Activated CD8-positive, alpha-beta memory T cell treated with anti-CD3 and anti-CD28 coated beads for 48 hours (primary cell): ENCODE measurements around the gene ZSCAN22.
"Not testable (repeated sequence)": the region's sequence is repeated elsewhere in the genome, so short reads cannot be mapped to it uniquely, and the experiment has no call there.

Source experiments
- DNase-seq, 3 experiments: peaks; one replicate each; pipeline ENCODE4 v3.0.0-alpha.2; 2020; ENCODE audit warnings: low read depth in 2 of 3, low spot score in 2 of 3

ZSCAN22 gene

DNA sequence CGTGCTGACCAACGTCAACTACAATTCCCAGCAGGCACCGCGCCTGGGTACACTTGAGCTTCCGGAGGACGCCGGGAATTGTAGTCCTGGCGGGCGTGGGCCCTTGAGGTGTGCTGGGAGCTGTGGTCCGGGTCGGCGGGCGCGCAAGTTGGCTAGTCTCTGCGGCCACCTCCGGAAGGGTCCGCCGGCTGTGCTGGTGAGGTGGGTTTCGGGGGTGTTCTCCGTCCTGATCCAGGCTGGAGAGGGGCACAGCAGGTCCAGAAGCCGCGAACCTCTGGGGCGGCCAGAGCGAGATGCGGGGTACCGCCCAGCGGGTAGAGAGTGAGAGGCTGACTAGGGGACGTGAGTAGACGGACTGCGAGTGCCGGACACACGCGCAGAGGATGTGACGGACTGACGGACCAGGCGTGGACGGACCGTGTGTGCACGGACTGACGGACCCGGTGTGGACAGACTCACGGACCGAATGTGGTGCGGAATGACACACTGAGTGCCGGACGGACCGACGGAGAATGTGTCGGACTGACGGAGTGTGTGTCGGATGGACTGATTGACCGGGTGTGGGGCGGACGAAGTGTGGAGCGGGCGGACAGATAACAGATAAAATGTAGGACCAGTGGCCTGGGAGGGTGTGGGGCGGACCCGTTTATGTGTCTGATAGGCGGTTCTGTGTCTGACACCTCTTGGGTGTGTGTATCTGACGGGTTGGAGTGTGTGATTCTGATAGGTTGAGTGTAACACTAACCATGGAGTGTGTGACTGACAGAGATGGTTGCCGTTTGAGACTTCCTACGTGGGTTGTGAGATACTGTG lies at the start of gene ZSCAN22:
ZSCAN22 (plus strand) TSS at position 81 of the 813 bp plus-strand sequence. CDS start 7,809 bp downstream, outside the sequence.
- DNase-seq = peak; percentile 76 to 83 (median 79)

DNA sequence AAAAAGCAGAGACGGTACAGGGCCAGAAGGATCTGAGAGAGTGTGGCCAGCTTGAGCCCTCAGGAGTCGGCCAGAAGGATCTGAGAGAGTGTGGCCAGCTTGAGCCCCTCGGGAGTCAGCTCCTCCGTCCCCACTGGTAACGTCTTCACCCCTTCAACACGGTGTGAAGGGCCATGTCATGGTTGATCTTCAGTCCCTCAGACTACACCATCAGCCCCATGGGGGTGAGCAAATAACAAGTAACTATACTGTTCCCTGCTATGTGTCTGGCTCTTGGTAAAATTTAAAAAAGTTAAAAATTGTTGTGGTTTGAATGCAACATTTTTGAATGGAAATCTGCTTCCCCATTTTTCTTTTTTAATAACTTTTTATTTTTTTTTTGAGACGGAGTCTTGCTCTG lies 49.6 kb upstream of the ZSCAN22 start:
- DNase-seq = no peak

DNA sequence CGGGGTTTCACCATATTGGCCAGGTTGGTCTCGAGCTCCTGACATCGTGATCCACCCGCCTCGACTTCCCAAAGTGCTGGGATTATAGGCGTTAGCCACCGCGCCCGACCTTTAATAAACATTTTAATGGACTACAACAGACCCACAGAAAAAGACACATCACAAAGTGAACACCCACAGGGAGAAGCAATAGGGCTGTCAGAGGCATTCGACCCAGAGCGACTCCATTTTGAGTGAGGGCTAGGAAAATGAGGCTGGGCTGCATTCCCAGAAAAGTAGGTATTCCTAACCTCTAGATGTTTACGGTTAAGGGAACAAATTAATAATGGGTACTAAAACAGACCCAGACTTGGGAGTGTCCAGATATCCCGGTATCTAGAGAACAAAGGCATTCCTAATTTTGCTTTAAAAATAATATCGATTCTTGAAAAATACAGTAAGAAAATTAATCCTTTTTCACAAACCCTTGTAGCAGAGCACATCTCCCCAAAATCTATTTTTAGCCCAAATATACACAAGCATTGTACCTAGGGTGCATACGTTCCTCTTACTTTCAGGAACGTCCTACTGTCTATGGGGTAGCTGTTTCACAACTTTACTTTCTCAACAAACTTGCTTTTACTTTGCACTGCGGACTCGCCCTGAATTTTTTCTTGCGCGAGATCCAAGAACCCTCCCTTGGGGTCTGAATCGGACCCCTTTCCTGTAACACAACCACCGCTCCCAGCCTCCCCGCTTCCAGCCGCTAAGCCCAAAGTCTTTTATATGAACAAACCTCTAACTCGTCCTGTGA lies 48.9 kb upstream of the ZSCAN22 start:
- no peak for DNase-seq

DNA sequence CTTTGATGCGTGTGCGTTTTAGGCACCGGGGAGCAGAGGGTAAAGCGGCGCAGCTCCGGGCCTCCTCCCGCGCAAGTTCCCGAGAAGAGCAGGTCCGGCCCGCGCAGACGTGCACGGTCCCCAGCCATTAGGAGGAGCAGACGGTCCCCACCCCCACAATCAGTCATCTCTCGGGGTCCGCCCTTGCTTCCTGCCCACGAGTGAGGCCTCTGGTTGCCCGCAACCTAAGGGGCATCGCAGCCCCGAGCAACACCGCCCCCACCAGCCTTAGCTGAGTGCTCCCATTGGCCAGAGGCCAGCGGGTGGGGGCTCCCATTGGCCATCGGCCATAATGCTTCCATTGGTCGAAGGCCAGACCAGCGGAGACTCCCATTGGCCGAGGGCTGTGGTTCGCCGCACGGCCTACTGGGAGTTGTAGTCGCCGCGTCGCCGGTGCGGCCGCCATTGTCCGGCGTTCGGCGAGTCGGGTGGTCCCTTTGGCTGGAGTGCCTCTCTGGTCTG lies 48.2 kb upstream of the ZSCAN22 start, which contains the start of gene ZNF8:
ZNF8 (plus strand) TSS at position 415 of the 501 bp plus-strand sequence. CDS start 127 bp downstream, outside the sequence.
- peak; percentile 88 to 98 (median 95) for DNase-seq

DNA sequence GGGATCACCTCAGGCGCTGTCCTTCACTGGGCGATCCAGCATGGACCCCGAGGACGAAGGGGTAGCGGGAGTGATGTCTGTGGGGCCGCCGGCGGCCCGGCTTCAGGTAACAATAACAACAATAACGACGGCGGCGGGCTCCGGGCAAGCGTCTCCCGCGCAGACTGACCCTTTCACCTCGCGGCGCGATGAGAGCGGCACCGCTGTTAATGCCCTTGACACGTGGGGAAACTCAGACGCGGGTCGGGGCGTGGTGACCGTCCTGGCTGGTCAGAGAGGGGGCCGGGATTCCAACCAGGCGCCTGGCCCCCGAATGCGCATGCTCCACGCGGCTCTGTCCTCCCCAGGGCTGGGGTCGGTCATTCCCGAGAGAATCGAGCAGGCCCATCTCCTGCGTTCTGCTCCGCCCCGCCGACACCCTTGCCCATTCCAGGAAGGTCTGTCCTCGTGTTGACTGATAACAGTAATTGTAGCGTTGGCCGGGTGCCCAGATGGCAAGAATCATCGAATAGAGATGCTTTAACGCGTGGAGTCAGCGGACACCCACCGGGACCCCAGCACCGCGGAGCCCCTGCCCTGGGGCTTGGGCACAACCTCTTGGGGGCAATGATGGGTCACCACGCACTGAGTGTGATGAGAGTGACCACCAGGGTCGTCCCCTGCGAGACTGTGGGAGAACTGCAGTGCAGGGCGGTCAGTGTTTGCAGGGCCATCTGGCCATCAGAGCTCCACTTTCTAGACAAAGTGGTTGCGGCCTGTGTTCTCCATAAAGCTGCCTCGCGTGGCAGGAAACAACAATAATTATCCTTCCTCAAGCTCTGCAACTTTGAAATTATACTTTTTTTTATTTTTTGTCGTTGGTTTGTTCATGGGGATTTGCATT lies 47.5 kb upstream of the ZSCAN22 start:
- DNase-seq = peak; percentile 4 to 25 (median 23)

DNA sequence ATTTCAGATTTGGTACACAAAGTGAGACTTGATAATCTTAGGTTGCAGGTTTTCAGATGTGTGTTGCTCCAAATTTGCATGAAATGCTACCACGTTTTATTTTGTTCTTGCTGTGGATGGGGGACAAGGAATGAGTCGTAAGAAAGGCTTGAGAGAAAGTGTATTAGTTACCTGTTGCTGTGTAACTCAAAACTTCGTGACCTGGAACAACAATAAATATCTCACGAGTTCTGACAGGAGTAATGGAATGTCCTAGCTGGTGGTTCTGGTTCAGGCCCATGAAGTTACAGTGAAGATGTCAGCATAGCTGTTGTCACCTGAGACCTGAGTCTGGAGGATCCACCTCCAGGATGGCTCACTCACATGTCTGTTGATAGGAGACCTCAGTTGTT lies 46.9 kb upstream of the ZSCAN22 start:
- DNase-seq = no peak

DNA sequence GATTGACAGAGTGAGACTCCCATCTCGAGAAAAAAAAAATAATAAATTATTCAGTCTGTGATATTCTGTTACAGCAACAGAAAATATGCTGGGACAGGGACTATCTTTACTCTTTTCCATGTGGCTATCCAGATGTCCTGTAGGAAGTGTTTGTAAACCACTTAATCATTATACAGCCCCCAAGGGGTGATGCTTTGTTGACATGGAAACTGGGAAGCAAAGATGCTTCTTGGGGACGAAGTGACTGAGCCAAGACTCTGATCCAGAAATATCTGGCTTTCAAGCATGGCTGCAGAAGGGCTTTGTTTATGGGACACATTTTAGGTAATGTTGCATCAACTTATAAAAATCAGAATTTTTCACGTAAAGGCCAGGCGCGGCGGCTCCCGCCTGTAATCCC lies 42.6 kb upstream of the ZSCAN22 start:
- no peak for DNase-seq

DNA sequence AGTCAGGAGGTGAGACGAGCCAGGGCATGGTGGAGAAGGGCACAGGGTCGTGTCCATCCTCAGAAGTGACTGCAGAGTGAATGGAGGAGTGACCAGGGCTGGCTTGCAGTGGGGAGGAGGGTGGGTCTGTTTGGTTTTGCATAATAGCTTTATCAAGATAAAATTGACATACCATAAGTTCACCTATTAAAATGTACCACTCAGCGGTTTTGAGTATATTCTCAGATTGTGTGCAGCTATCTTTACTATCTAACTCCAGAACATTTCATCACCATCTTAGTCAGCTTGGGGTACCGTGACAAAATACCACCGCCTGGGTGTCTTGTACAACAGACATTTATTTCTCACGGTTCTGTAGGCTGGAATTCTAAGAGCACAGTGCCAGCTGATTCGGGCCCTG lies 34.9 kb upstream of the ZSCAN22 start:
- DNase-seq = no peak

DNA sequence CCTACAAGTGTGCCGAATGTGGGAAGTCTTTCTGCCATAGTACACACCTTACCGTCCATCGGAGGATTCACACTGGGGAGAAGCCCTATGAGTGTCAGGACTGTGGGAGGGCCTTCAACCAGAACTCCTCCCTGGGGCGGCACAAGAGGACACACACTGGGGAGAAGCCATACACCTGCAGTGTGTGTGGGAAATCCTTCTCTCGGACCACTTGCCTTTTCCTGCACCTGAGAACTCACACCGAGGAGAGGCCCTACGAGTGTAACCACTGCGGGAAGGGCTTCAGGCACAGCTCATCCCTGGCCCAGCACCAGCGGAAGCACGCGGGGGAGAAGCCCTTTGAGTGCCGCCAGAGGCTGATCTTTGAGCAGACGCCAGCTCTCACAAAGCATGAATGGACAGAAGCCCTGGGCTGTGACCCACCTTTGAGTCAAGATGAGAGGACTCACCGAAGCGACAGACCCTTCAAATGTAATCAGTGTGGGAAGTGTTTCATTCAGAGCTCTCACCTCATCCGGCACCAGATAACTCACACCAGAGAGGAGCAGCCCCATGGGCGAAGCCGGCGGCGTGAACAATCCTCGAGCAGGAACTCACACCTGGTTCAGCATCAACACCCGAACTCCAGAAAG lies 31.9 kb upstream of the ZSCAN22 start:
- no peak for DNase-seq

DNA sequence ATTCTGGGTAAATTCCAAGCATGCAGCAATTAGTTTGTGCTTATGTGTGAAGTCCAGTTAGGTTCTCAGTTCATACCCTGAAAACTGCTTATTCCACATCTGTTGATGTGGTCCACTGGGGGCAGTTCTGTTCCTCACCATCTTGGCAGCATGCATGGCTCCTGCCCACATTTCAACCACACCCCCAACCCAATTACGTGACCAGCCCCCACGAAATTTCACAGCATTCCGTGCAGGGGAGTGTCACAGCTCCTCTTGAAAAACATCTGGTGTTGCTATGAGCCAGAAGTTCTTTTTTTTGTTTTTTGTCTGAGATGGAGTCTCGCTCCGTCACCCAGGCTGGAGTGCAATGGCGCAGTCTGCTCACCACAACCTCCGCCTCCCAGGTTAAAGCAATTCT lies 30.7 kb upstream of the ZSCAN22 start:
- DNase-seq = no peak

DNA sequence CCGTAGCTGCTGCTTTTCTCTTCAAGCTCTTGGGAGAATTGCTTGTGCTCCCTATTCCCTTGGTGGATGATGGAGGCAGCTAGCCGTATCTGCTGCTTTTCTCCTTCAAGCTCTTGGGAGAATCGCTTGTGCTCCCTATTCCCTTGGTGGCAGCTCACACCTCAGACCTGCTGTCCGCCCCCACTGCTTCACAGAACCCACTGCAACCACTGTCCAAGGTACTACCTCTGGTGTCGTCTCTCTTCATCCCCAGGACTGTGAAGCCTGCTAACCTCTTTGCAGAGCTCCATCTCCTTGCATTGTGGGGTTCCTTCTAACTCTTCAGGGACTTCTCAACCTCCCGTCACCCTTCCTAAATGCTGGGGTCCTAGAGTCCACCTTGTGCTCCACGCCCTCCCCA lies 26.2 kb upstream of the ZSCAN22 start:
- no peak for DNase-seq

DNA sequence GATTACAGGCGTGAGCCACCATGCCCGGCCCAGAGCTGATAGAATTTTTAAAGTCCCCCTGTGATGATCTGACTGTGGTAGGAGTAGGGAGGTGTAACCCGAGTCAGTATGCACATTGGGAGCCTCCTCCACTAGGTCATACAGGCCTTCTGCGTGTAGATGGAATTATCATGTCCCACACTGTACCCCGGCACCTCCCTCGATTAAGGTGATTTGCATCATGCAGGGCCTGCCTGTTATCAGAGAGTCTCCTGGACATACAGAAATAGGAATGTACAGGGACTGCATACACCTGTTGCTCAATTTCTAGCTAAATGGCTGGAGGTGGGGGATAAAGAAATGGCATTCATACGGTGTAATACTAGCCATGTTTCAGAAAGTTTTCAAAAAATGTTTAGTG lies 22.5 kb upstream of the ZSCAN22 start:
- no peak for DNase-seq

DNA sequence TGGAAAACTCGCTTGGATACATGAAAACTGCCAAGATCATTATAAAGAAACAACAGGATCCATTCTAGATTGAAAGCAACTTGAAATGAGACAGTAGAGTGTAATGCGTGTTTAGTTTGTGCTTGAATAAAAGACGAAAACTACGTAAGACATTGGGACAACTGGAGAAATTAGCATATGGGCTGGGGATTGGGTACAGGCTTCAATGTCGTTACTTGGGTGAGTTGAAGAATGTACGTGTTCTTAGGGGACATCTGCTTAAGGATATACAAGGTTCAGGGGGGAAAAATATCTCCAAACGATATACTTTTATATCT lies 22.1 kb upstream of the ZSCAN22 start:
- no peak for DNase-seq

DNA sequence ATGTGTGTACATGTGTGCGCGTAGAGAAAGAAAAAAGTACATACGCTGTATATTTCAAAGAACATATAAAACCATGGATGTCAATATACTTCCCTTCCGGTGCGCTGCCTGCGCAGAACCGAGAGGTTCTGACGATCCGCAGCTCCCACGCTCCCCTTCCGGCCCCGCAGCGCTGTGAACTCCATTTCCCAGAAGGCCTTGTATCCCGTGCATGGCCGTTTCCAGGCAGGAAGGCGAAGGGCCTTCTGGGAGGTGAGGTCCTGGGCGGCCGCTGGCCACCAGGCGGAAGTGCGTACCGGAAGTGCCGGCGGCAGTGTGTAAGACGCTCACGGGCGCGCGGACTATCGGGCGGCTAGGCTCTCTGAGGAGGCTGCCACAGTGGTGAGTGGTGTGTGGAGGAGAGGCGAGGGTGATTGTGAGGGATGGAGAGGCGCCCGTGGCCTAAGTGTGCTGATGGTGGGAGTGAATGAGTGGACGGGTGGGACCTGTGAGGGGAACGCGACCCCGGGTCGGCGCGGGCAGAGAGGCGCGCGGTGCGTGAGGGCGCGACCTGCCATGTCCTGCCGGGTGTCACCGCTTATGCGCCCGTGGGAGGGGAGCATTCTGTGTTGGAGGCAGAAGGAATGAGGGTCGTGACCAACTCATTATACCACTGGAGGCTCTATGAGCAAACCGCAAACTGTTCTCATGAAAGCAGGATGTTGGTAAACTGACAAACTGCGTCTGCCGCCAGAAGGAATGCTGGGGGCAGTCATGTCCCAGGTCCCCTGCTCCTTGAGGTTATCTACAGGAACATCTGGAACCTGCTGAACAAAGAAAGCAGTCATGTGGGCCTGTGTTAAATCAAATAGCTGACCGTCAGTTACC lies 21.5 kb upstream of the ZSCAN22 start, which contains the start of gene ERVK3-1:
ERVK3-1 (plus strand) TSS at position 313 of the 867 bp plus-strand sequence. CDS start 6,792 bp downstream, outside the sequence.
- peak; percentile 71 to 90 (median 77) for DNase-seq

DNA sequence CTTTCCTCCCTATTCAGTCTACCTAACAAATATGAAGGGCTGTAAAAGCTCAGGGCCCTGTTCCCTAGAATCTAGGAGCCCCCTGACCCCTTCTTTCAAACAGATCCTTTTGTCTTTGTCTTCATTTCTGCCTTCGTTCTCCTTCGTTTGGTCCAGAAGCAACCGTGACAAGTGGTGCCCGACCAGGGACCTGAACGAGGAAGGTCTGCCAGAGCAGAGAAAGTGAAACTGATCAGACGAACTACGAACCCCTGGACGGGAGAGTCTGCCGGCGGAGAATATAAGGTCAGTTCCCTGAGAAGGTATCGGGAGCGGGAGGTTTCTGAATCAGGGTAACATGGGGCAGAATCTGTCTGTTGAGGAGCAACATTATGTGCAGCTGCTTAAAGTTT lies 20.9 kb upstream of the ZSCAN22 start:
- no peak for DNase-seq

DNA sequence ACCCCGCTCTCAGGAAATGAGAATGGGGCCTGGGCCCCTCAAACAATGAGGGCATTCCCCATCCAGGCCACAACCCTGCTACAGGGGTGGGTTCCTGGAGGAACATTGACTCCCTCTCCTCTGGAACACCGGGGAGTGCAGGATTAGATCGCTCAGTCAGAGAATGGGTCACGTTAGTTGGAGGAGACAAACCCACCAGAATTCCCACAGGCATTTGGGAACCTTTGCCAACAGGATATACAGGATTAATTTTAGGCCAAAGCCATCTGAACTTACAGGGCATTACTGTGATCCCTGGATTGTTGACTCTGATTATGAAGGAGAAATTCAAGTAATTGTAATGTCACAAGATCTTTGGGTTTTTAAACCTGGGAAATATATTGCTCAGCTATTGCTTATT lies 19.1 kb upstream of the ZSCAN22 start:
- DNase-seq = no peak

DNA sequence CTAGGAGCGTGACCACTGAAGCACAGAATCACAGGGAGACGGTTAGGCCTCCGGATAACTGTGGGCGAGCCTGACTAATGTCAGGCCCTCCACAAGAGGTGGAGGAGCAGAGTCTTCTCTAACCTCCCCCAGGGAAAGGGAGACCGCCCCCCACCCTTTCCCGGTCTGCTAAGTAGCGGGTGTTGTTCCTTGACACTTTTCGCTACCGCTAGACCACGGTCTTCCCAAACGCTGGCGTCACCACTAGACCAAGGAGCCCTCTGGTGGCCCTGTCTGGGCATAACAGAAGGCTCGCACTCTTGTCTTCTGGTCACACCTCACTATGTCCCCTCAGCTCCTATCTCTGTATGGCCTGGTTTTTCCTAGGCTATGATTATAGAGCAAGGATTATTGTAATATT lies 16.1 kb upstream of the ZSCAN22 start:
- DNase-seq = not testable (repeated sequence)

DNA sequence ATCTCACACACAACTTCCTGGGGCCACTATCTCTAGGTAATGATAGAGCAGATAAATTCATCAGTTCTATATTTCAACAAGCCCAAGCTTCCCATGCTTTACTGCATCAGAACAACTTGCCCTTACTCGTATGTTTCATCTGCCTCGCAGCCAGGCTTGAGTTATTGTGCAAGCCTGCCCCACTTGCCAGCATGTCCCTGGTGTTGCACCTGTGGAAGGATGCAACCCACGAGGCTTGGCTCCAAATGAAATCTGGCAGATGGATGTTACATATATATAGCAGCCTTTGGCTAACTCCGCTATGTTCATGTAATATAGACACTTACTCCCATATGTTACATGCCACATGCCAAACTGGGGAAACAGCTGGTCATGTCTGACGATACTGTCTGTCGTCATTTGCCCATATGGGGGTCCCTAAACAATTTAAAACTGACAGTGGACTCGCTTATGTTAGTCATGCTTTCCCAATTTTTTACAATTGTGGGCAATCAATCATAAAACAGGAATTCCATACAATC lies 15.4 kb upstream of the ZSCAN22 start:
- no peak for DNase-seq

DNA sequence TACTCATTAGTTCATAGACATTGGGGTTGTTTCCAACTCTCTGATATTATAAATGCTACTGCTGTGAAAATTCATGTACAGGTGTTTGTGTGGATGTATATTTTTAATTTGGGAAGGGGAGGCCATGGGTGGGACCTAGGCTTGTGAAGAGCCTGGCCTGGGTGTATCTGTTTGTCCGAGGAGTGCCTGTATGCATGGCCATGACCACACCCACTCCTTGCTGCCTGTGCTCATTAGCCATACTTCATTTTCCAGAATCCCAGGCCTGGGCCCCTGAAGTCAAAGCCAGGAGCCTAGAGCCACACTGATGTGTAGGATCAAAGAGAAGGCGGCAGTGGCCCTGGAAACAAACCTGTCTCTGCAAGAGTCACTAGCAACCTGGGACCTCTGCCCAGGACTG lies 11.2 kb upstream of the ZSCAN22 start:
- no peak for DNase-seq
